Tibial nerve (tissue), 4 donors: Measurements from ENCODE around the gene FYB1.

Source experiments
- CTCF ChIP-seq, 5 experiments: fragments of 200-600 bp in 3 of 5; fragments of 450-650 bp in 2 of 5; sonication (generic) in 3 of 5; IDR thresholded peaks; one replicate each; pipeline ENCODE4 v1.5.1; 2016 to 2019; ENCODE audit warnings: antibody characterized with exemption in 5 of 5, mild to moderate bottlenecking in 3 of 5, moderate library complexity in 2 of 5
- EP300 ChIP-seq, 2 donors: sonication (generic); formaldehyde crosslinking; IDR thresholded peaks; one replicate each; pipeline ENCODE4 v1.6.1; 2017; ENCODE audit warnings: antibody characterized with exemption in 2 of 2, mild to moderate bottlenecking in 1 of 2

- TF ChIP-seq EP300 (IDR thresholded peaks at IDR 0.05) (no peak), CTCF (IDR thresholded peaks at IDR 0.05) (no peak)
Observed at GRCh38 chr5:39158786-39159185, 60.6 kb downstream of the FYB1 start.
